Measurements from ENCODE around the gene PROSER3. TPM values are rescaled to one million over a fixed set of nuclear protein-coding genes. Genes with fewer than 3 reads are reported as not detected.

The PROSER3 gene
- total and polyA plus RNA-seq, 2 donors (not counting 1 experiment from before 2014, with no cell fraction given): 26.0 to 61.0 TPM

- Histone ChIP-seq H4K20me1 (ENCODE audit: control insufficient read depth, insufficient read depth, low read length, poor library complexity, severe bottlenecking) (no peaks in the 10 kb centered on the region), H3K4me3 (ENCODE audit: control extremely low read depth in 1 of 5, extremely low read depth in 1 of 5, insufficient read depth in 1 of 5, low read depth in 2 of 5, low read length in 4 of 5) (peak overlapping the region in 4 of 5 experiments; percentile 39 to 76 (median 51)), H3K36me3 (replicated peaks in 1 of 2; ENCODE audit: control extremely low read depth in 1 of 2, control insufficient read depth in 1 of 2, extremely low read depth in 1 of 2, insufficient read depth in 2 of 2, low read length in 1 of 2) (no peaks in the 10 kb centered on the region), H3K27ac (ENCODE audit: low read length in 2 of 2) (peak overlapping the region; percentile 85), H3K4me2 (replicated peaks; ENCODE audit: low read depth, low read length, poor library complexity, severe bottlenecking) (peak overlapping the region; percentile 94), H3K9ac (ENCODE audit: low read length) (peak overlapping the region; percentile 58), H2AFZ (ENCODE audit: insufficient read depth, low read depth, low read length, poor library complexity, severe bottlenecking) (no peak overlapping the region), H3K79me2 (ENCODE audit: control insufficient read depth, insufficient read depth, low read length) (peaks cover 22% of the 10 kb centered on the region), H3K27me3 (replicated peaks in 1 of 4; ENCODE audit: control extremely low read depth in 1 of 4, control insufficient read depth in 3 of 4, insufficient read depth in 4 of 4, low read length in 3 of 4) (no peaks in the 10 kb centered on the region), H3K9me3 (ENCODE audit: control extremely low read depth in 1 of 3, control insufficient read depth in 2 of 3, insufficient read depth in 1 of 3, low read length in 2 of 3) (no peaks in the 10 kb centered on the region), H3K4me1 (ENCODE audit: control insufficient read depth in 2 of 2, insufficient read depth in 2 of 2, low read length in 2 of 2) (peaks cover 33 to 74% of the 10 kb centered on the region in 2 donors)
- ChIA-PET CTCF (interaction anchor here (0.7 to 6.5 kb wide), 4 partner anchors 10 to 243 kb away, joined by 3 to 123 read pairs (median 24); no protein-coding TSS in a partner anchor), POLR2A (interaction anchor here (0.6 to 4.6 kb wide), 3 partner anchors 10 to 495 kb away, joined by 3 to 53 read pairs (median 4); partner anchors contain the start of gene IGFLR1)
- peak; percentile 70 for DNase-seq
- Mint-ChIP-seq H3K4me1 (peaks cover 63% of the 10 kb centered on the region), H3K9me3 (ENCODE audit: insufficient read depth) (no peaks in the 10 kb centered on the region), H3K4me3 (peak overlapping the region; percentile 98), H3K27ac (peak overlapping the region; percentile 99), H3K27me3 (no peaks in the 10 kb centered on the region)
- intact Hi-C loops (cut with micrococcal nuclease): loop anchor here (10.0 kb wide), 2 partner anchors 192 to 368 kb away; partner anchors contain the start of genes FFAR1, HCST, NFKBID and TYROBP
- 62% methylated on average over 6 of the region's 11 CpGs for WGBS (ENCODE audit: insufficient coverage)
- TF ChIP-seq EZH2 (IDR thresholded peaks at IDR 0.05; ENCODE audit: borderline replicate concordance, insufficient read depth, low read depth, low read length, poor library complexity, severe bottlenecking) (no peak), CTCF (IDR thresholded peaks at IDR 0.05) (no peak)
- no peak for ATAC-seq (ENCODE audit: low read depth)
Observed at GRCh38 chr19:35712567-35713505, 45.1 kb upstream of the PROSER3 start.

Measured in B cell (primary cell).